HG02840 (cell line): ENCODE results near the gene ARHGAP9.
A peak's percentile ranks its signal among the peaks of the same experiment; 100 is the strongest.
"Not testable (repeated sequence)": the region's sequence is repeated elsewhere in the genome, so short reads cannot be mapped to it uniquely, and the experiment has no call there.

Experiments
- ATAC-seq: cut with Tn5 transposase; IDR thresholded peaks from one replicate; pipeline ENCODE4 v1.9.1; 2021; ENCODE audit warnings: mild to moderate bottlenecking, moderate library complexity, moderate number of reproducible peaks; ENCODE audit not compliant: unreplicated experiment, low FRiP score

The ARHGAP9 gene

DNA sequence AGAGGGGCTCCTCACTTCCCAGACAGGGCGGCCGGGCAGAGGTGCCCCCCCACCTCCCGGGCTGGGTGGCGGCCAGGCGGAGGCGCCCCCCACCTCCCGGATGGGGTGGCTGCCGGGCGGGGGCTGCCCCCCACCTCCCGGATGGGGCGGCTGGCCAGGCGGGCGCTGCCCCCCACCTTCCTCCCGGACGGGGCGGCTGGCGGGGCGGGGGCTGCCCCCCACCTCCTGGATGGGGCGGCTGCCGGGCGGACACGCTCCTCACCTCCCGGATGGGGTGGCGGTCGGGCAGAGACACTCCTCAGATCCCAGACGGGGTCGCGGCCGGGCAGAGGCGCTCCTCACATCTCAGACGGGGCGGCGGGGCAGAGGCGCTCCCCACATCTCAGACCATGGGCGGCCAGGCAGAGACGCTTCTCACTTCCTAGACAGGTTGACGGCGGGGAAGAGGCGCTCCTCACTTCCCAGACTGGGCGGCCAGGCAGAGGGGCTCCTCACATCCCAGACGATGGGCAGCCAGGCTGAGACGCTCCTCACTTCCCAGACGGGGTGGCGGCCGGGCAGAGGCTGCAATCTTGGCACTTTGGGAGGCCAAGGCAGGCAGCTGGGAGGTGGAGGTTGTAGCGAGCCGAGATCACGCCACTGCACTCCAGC is 15.5 kb upstream of the ARHGAP9 start:
- ATAC-seq, result not testable (repeated sequence)

DNA sequence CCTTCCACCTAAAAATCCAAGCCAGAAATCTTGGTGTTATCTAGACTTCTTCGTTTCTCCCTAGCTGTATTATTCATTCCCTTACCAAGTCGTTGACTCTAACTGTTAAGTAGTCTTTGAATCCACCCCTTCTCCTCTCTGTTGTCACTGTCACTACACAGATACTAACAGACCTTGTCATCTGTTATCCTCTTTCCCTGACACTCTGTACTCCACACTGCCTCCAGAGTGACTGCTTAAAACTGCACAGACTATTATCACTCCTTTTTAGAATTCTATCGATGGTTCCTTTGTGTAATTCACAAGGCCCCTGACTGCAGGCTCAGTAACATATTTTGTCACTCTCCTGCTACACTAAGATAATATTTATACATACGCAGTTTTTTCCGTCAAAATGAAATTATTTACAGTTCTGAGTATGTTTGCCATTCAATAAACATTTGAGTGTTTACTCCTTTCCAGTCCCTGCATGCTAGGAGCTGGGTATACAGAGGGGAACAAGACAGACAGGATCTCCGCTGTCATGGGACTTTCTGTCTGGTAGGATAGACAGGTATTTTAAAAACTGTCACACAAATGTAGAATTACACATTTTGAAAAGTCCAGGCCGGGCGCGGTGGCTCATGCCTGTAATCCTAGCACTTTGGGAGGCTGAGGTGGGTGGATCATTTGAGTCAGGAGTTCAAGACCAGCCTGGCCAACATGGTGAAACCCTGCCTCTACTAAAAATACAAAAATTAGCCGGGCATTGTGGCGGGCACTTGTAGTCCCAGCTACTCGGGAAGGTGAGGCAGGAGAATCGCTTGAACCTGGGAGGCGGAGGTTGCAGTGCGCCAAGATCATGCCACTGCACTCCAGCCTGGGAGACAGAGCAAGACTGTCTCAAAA is 12.0 kb upstream of the ARHGAP9 start:
- no peak for ATAC-seq

- no peak for ATAC-seq
These were observed 10.5 kb upstream of the ARHGAP9 start for GRCh38 chr12:57490126-57490525.

- ATAC-seq, result no peak
These were observed 9.5 kb upstream of the ARHGAP9 start for GRCh38 chr12:57489157-57489641.

GRCh38 chr12:57488402-57489156 is 8.9 kb upstream of the ARHGAP9 start:
- ATAC-seq, result no peak

- ATAC-seq, result peak; percentile 97
These were observed 8.1 kb upstream of the ARHGAP9 start, which contains the start of gene MARS1 for GRCh38 chr12:57487597-57488401. MARS1 (plus strand) TSS chr12:57488068; CDS start chr12:57488091, 23 bp downstream.

GRCh38 chr12:57487055-57487596 is 7.5 kb upstream of the ARHGAP9 start:
- ATAC-seq, result no peak

- no peak for ATAC-seq
These were observed 6.0 kb upstream of the ARHGAP9 start for GRCh38 chr12:57485695-57486094.

DNA sequence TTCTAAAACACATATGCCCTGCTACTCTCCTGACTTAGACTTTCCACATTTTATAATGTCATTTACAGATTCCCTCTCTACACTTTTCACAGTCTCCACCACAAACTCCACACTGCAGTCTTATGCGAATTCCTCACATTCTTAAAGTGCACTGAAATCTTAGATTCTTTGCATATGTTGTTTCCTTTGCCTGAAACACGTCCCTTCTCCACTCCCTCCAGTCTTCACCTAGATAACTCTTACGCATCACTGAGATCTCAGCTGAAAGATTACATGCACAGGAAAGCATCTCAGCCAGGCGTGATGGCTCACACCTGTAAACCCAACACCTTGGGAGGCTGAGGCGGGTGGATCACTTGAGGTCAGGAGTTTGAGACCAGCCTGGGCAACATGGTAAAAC is 3.8 kb upstream of the ARHGAP9 start:
- ATAC-seq, result no peak

GRCh38 chr12:57481671-57482070 is 2.0 kb upstream of the ARHGAP9 start:
- ATAC-seq, result no peak

DNA sequence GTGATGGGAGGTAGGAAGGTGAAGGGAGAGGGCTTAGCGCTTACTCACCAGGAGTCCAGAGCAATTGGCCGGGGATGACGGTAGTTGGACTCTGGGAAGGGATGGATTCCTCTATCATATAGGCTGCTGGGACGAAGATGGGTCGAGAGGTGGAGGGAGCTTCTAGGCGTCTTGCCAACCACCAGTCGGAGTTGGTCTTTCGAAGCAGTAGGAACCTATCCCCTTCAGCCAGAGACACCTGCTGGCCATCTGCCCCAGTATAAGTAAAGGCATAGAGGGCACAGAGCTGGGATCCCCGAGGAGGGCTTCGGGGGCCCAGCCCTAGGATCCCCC is 657 bp downstream of the ARHGAP9 start:
- ATAC-seq, result no peak

- no peak for ATAC-seq
These were observed 1.7 kb downstream of the ARHGAP9 start for GRCh38 chr12:57477710-57478681.

DNA sequence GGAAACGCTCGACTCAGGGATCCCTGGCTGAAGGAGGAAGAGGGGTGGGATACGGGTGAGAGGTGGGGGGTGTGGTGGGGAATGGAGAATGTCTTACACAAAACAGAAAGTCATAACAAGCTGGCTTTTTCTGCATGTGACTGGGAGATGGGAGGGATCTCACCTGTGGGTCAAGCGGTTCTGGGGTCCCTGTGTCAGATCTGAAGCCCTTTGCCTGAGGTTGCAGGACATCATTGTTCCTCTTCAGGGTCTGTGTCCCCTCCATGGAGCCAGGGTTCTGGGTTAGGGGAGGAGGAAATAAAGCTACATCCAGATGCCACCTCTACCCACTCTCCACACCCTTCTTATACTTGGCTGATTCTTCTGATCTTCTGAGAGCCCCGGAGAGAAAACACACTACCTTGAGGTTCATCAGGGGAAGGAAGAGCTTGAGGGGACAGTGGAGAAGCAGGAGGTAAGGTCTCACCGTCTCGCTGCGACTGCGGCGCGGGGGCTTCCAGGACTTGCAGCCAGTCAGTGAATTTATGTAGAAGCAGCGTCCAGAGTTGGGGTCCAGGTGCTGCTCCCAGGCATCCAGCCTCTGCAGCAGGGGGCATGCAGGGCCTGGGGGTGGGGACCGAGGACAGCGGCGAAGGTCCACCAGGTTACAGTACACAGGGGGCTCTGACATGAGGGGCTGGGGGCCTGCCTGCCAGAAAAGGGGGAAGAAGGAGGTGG is 2.5 kb downstream of the ARHGAP9 start:
- no peak for ATAC-seq

DNA sequence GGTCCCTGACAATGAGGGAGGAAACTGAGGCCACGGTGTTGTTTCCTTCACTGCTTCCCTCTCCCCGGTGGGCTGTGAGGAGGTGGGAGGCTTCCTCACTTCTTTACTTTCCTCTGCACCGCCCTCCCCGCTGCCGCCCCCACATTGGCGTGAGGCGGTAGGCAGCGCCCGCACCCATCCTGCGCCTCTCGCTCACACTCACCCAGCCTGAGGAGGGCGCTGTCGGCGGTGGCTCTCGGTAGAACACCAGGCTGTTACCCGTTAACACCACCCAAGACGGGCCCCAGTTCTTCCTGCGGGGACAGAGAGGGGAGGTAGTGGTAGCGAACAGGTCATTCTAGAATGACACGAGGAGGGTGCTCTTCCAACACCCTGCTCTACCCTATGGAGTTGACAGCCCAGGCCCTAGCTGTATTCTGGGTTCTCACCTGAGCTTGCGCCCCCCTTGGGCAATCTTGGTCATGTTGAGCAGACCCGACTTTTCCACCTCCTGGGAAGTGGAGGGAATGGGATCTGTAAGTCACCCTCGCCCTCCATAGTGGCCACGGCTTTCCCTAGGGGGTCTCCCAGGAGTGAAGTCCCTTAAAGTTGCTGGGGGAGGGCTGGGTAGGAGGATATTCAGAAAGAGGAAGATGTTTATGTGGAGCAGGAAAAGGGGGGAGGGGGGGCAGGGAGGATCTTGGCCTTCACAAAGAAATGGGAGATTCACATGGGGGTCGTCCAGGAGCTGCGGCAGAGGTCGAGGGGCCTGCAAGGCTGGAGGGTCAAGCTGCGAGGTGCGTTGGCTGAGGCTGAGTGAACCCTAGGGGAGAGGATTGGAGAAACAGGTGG is 3.3 kb downstream of the ARHGAP9 start:
- no peak for ATAC-seq

- ATAC-seq, result no peak
These were observed 4.2 kb downstream of the ARHGAP9 start for GRCh38 chr12:57475271-57476161.

- no peak for ATAC-seq
These were observed 4.8 kb downstream of the ARHGAP9 start for GRCh38 chr12:57474862-57475261.
